H1 (cell line): ENCODE measurements around the gene TPST2. TPM values are rescaled to one million over a fixed set of nuclear protein-coding genes. Genes with fewer than 3 reads are reported as not detected.

Experiments used
- CTCF ChIA-PET: fragments of 300-600 bp; sonication (Branson Sonifier 250); formaldehyde crosslinking; loops from one replicate; lab custom pipeline; 2021; ENCODE audit not compliant: partially characterized antibody; lab: Charles Lee
- POLR2A ChIA-PET: fragments of 300-600 bp; sonication (Branson Sonifier 250); formaldehyde crosslinking; loops from one replicate; lab custom pipeline; 2021; ENCODE audit warnings: inconsistent platforms; ENCODE audit not compliant: partially characterized antibody; lab: Charles Lee
- DNase-seq, 2 experiments: peaks; one replicate each; pipeline versions ENCODE4 v3.0.0 to v3.0.0-alpha.2; 2010 to 2022; ENCODE audit warnings: low spot score in 2 of 2, low read depth in 1 of 2, mixed read lengths in 1 of 2
- FAIRE-seq: peaks from 2 replicates; lab custom pipeline; 2011; peaks lifted over from hg19 to GRCh38; lab: Jason Lieb, UNC
- H2AFZ ChIP-seq: 2 replicates; pipeline ENCODE4 v1.8.1; 2012; ENCODE audit warnings: low read length, inconsistent platforms
- H2AK5ac ChIP-seq: 2 replicates; pipeline ENCODE4 v1.6.1; 2013; ENCODE audit warnings: low read depth, low read length
- H2BK120ac ChIP-seq: replicated peaks from 2 replicates; pipeline ENCODE3; 2013; ENCODE audit warnings: low read depth, low read length, inconsistent platforms
- H2BK12ac ChIP-seq: 2 replicates; pipeline ENCODE4 v1.6.1; 2013; ENCODE audit warnings: low read depth, low read length
- H2BK15ac ChIP-seq: 2 replicates; pipeline ENCODE4 v1.6.1; 2013; ENCODE audit warnings: low read length
- H2BK20ac ChIP-seq: 2 replicates; pipeline ENCODE4 v1.6.1; 2013; ENCODE audit warnings: low read length
- H2BK5ac ChIP-seq: 2 replicates; pipeline ENCODE4 v1.6.1; 2013; ENCODE audit warnings: low read depth, low read length
- H3K14ac ChIP-seq: 2 replicates; pipeline ENCODE4 v1.6.1; 2013; ENCODE audit warnings: inconsistent platforms; ENCODE audit not compliant: insufficient read length
- H3K18ac ChIP-seq: 2 replicates; pipeline ENCODE4 v1.6.1; 2013; ENCODE audit warnings: low read length; ENCODE audit errors: extremely low read depth
- H3K23ac ChIP-seq: 2 replicates; pipeline ENCODE4 v1.6.1; 2013; ENCODE audit warnings: inconsistent platforms; ENCODE audit not compliant: insufficient read length
- H3K23me2 ChIP-seq: 2 replicates; pipeline ENCODE4 v1.6.1; 2013; ENCODE audit warnings: low read depth, low read length
- H3K27ac ChIP-seq: 2 replicates; pipeline ENCODE4 v1.6.1; 2011; ENCODE audit warnings: low read depth, low read length, inconsistent platforms
- H3K27me3 ChIP-seq, 4 experiments: replicated peaks in 1 of 4; 1 replicate in 1 of 4; 2 replicates in 3 of 4; pipeline versions ENCODE4 v1.6.1 to v1.8.1; 2011 to 2013; ENCODE audit warnings: low read length in 3 of 4, mild to moderate bottlenecking in 3 of 4, inconsistent platforms in 2 of 4, mixed read lengths in 2 of 4, moderate library complexity in 1 of 4; ENCODE audit not compliant: control insufficient read depth in 3 of 4, insufficient read depth in 3 of 4; ENCODE audit errors: extremely low read depth in 1 of 4
- H3K36me3 ChIP-seq, 4 experiments: 2 replicates each; pipeline versions ENCODE4 v1.6.1 to v1.8.1; 2011 to 2013; ENCODE audit warnings: mild to moderate bottlenecking in 4 of 4, low read length in 3 of 4, moderate library complexity in 2 of 4, control low read depth in 1 of 4, inconsistent platforms in 1 of 4; ENCODE audit not compliant: insufficient read depth in 4 of 4, control insufficient read depth in 2 of 4
- H3K4ac ChIP-seq: replicated peaks from 2 replicates; pipeline ENCODE3; 2013; ENCODE audit warnings: low read length, low read depth, mixed read lengths, inconsistent platforms; ENCODE audit not compliant: insufficient read length
- H3K4me1 ChIP-seq, 4 experiments: replicated peaks in 1 of 4; 1 replicate in 1 of 4; 2 replicates in 3 of 4; pipeline versions ENCODE4 v1.6.1 to v1.8.1; 2011 to 2013; ENCODE audit warnings: low read length in 3 of 4, inconsistent platforms in 2 of 4, mixed read lengths in 1 of 4; ENCODE audit not compliant: insufficient read depth in 4 of 4, control insufficient read depth in 3 of 4
- H3K4me2 ChIP-seq, 2 experiments: 2 replicates each; pipeline versions ENCODE4 v1.6.1 to v1.8.1; 2011 to 2013; ENCODE audit warnings: low read depth in 2 of 2, low read length in 2 of 2, control low read depth in 1 of 2, inconsistent platforms in 1 of 2, mild to moderate bottlenecking in 1 of 2; ENCODE audit not compliant: insufficient read depth in 1 of 2
- H3K4me3 ChIP-seq, 4 experiments: fragments of 200-600, 300-600 bp in 1 of 4; sonication (generic), shearing (Covaris generic), sonication (Bioruptor Twin) in 1 of 4; 2 replicates each; pipeline versions ENCODE4 v1.5.1 to v1.8.1; 2011 to 2016; ENCODE audit warnings: low read length in 4 of 4, low read depth in 3 of 4, control low read depth in 2 of 4, inconsistent platforms in 2 of 4, mild to moderate bottlenecking in 2 of 4, mixed read lengths in 1 of 4, moderate library complexity in 1 of 4; ENCODE audit not compliant: insufficient read depth in 2 of 4; ENCODE audit errors: extremely low read depth in 1 of 4
- H3K56ac ChIP-seq: replicated peaks from 2 replicates; pipeline ENCODE3; 2013; ENCODE audit warnings: low read depth, mild to moderate bottlenecking, mixed read lengths, low read length, inconsistent platforms; ENCODE audit not compliant: insufficient read length
- H3K79me1 ChIP-seq: 2 replicates; pipeline ENCODE4 v1.6.1; 2013; ENCODE audit warnings: low read depth, low read length, control low read depth
- H3K79me2 ChIP-seq, 2 experiments: 2 replicates each; pipeline versions ENCODE4 v1.6.1 to v1.8.1; 2012 to 2013; ENCODE audit warnings: low read length in 2 of 2, mild to moderate bottlenecking in 2 of 2, inconsistent platforms in 1 of 2; ENCODE audit not compliant: insufficient read depth in 2 of 2, control insufficient read depth in 1 of 2
- H3K9ac ChIP-seq, 4 experiments: replicated peaks in 1 of 4; 1 replicate in 1 of 4; 2 replicates in 3 of 4; pipeline versions ENCODE4 v1.6.1 to v1.8.1; 2011 to 2013; ENCODE audit warnings: low read depth in 3 of 4, low read length in 3 of 4, control low read depth in 2 of 4, mild to moderate bottlenecking in 2 of 4, moderate library complexity in 2 of 4, inconsistent platforms in 1 of 4; ENCODE audit errors: extremely low read depth in 1 of 4
- H3K9me3 ChIP-seq, 2 experiments: 2 replicates each; pipeline versions ENCODE4 v1.6.1 to v1.8.1; 2012 to 2013; ENCODE audit warnings: mild to moderate bottlenecking in 2 of 2, moderate library complexity in 2 of 2, control low read depth in 1 of 2, inconsistent platforms in 1 of 2, low read depth in 1 of 2, low read length in 1 of 2, mixed read lengths in 1 of 2; ENCODE audit not compliant: insufficient read depth in 2 of 2
- H4K20me1 ChIP-seq, 2 experiments: replicated peaks in 1 of 2; 2 replicates each; pipeline versions ENCODE3 to v1.8.1; 2011 to 2013; ENCODE audit warnings: inconsistent platforms in 2 of 2, low read length in 2 of 2, mild to moderate bottlenecking in 1 of 2; ENCODE audit not compliant: insufficient read depth in 2 of 2, control insufficient read depth in 1 of 2
- H4K5ac ChIP-seq: 2 replicates; pipeline ENCODE4 v1.6.1; 2013; ENCODE audit warnings: low read length, low read depth, mixed read lengths, inconsistent platforms; ENCODE audit not compliant: insufficient read length
- H4K8ac ChIP-seq: 2 replicates; pipeline ENCODE4 v1.8.0; 2013; ENCODE audit warnings: mild to moderate bottlenecking, moderate library complexity, low read length, inconsistent platforms; ENCODE audit not compliant: insufficient read depth; ENCODE audit errors: extremely low read depth
- H4K91ac ChIP-seq: replicated peaks from 2 replicates; pipeline ENCODE3; 2013; ENCODE audit warnings: low read length, mixed read lengths, inconsistent platforms; ENCODE audit not compliant: insufficient read length
- CEBPB ChIP-seq: IDR thresholded peaks from 2 replicates; pipeline ENCODE4 v1.6.1; 2012; ENCODE audit warnings: low read depth, low read length
- EZH2 ChIP-seq: fragments of 200-600 bp; sonication (generic); IDR thresholded peaks from 2 replicates; pipeline ENCODE4 v1.7.1; 2012; ENCODE audit warnings: low read depth, mild to moderate bottlenecking, moderate library complexity, low read length, inconsistent platforms; ENCODE audit not compliant: severe bottlenecking
- POLR2AphosphoS5 ChIP-seq: IDR thresholded peaks from 2 replicates; pipeline ENCODE4 v1.6.1; 2011; ENCODE audit warnings: low read depth, low read length
- RAD21 ChIP-seq, 2 experiments: IDR thresholded peaks in 1 of 2; conservative IDR thresholded peaks in 1 of 2; 2 replicates each; pipeline ENCODE4 v1.6.1; 2011; ENCODE audit warnings: low read depth in 2 of 2, low read length in 2 of 2, improper control_type of control experiment in 1 of 2, inconsistent platforms in 1 of 2, mild to moderate bottlenecking in 1 of 2, moderate library complexity in 1 of 2
- RNF2 ChIP-seq: fragments of 200-900, 300-1000 bp; sonication (generic); IDR thresholded peaks from 2 replicates; pipeline ENCODE4 v1.7.1; 2016; ENCODE audit warnings: borderline replicate concordance, low read depth, mild to moderate bottlenecking, antibody characterized with exemption, low read length; ENCODE audit not compliant: poor library complexity, severe bottlenecking; ENCODE audit errors: missing control alignments
- RXRA ChIP-seq: IDR thresholded peaks from 2 replicates; pipeline ENCODE4 v1.6.1; 2011; ENCODE audit warnings: low read depth, mild to moderate bottlenecking, low read length, moderate library complexity; ENCODE audit not compliant: insufficient read depth
- SP1 ChIP-seq: IDR thresholded peaks from 2 replicates; pipeline ENCODE4 v1.6.1; 2011; ENCODE audit warnings: low read depth, low read length
- SUZ12 ChIP-seq: fragments of 200-600 bp; sonication (generic); IDR thresholded peaks from 2 replicates; pipeline ENCODE4 v1.6.1; 2012; ENCODE audit warnings: mild to moderate bottlenecking, inconsistent platforms, low read length, moderate library complexity, mixed read lengths
- TAF1 ChIP-seq: IDR thresholded peaks from 2 replicates; pipeline ENCODE4 v1.6.1; 2011; ENCODE audit warnings: mild to moderate bottlenecking, low read depth, low read length
- TAF7 ChIP-seq: optimal IDR thresholded peaks from 2 replicates; pipeline ENCODE3; 2011; ENCODE audit warnings: low read depth, mild to moderate bottlenecking, inconsistent platforms, low read length, moderate library complexity, borderline replicate concordance
- TCF12 ChIP-seq: IDR thresholded peaks from 2 replicates; pipeline ENCODE4 v1.6.1; 2011; ENCODE audit warnings: low read depth, mild to moderate bottlenecking, low read length
- WGBS, 2 experiments: shearing (Covaris generic) in 1 of 2; methylation state at CpG; one replicate each; pipeline versions ENCODE4 v1.1.6 to v1.1.7; 2013 to 2015; ENCODE audit warnings: low lambda C conversion rate in 2 of 2, mixed read lengths in 2 of 2, inconsistent platforms in 1 of 2, low coverage in 1 of 2, missing lambda C conversion rate in 1 of 2; ENCODE audit not compliant: insufficient replicate concordance in 2 of 2, insufficient coverage in 1 of 2, insufficient read length in 1 of 2; ENCODE audit errors: extremely low coverage in 1 of 2, missing lambda C conversion rate in 1 of 2; 5-methylcytosine and 5-hydroxymethylcytosine counted together
- polyA plus RNA-seq, 7 experiments: library from polyadenylated mRNA; depleted of rRNA in 3 of 7; stranded (reverse) in 5 of 7; unstranded in 2 of 7; fragments of >200 nt in 5 of 7; fragments of 200-250 nt in 2 of 7; gene quantifications; 1 replicate in 5 of 7; 2 replicates in 1 of 7; 4 replicates in 1 of 7; pipeline versions ENCODE4 v1.2.1 to v1.2.3, GENCODE V29; 2011 to 2013; ENCODE audit warnings: missing spikeins in 2 of 7, mixed read lengths in 2 of 7
- total RNA-seq: library from RNA; stranded (reverse); fragmentation: NEBNext Ultra II Directional; extraction: Animal tissue kit (Norgen Biotek cat#: 25700); gene quantifications from 2 replicates; pipeline ENCODE4 v1.2.1, GENCODE V29; 2021

Gene TPST2
- total and polyA plus RNA-seq, 2 of the 8 experiments (the other 6 are each of a cell fraction or from before 2014, with no cell fraction given), result 58.8 to 143 TPM

DNA sequence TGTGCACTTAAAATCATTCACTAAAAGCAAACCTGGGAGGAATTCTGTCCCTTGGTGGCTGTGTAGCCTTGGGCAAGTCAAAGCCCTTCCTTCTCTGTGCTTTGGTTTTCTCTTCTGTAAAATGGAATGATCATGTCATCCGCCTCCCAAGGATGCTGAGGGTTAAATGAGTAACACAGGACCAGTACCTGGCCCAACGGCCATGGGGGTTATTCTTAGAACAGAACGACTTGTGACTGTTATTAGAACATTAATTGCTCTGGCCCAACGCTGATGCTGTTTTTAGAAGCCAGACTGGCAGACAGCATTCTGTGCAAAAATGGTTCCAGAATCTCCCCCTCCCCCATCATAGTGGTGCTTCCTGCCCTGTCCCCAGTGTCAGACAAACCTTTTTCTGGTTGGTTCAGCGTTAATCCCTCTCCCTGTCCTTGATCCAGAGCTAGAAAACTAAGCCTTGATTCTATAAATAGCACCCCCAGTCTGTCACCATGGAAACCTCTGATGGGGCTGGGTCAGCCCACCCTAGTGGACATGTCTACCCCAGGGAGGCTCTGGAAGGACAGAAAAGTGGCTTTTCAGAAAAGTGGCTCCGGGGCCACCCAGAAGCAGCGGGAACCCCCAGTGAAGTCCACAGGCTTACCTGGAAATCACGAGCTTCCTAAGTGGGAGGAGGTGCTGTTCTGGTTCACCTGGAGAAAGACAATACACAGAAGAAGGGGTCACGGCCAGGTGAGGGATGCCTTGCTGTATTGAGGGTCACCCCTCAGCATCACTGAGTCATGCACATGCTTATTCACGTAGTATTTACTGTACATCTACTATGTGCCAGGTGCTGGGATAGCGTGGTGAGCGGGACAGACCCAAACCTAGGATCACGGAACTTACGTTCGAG, 62.1 kb downstream of the TPST2 start:
- no peak overlapping the region for H2BK20ac ChIP-seq
- no peak overlapping the region for H4K91ac ChIP-seq
- H3K56ac ChIP-seq, result no peak overlapping the region
- H4K20me1 ChIP-seq, result peaks cover 0 to 5% of the 10 kb centered on the region in 2 experiments
- no peak overlapping the region for H4K8ac ChIP-seq
- 91% methylated on average over 13 of the region's 15 CpGs; no CpG with 5 or more reads in 1 of the 2 experiments for WGBS, 2 experiments
- no peak overlapping the region for H4K5ac ChIP-seq
- H2AFZ ChIP-seq, result no peak overlapping the region
- H3K4ac ChIP-seq, result no peak overlapping the region
- H3K4me3 ChIP-seq, result no peak overlapping the region
- no peak overlapping the region for H3K9ac ChIP-seq
- H2BK15ac ChIP-seq, result no peak overlapping the region
- no peaks in the 10 kb centered on the region for H3K9me3 ChIP-seq
- FAIRE-seq (no peak), DNase-seq (no peak)
- no peaks in the 10 kb centered on the region; a peak in 1 of 7 replicates for H3K27me3 ChIP-seq
- no peak overlapping the region for H3K18ac ChIP-seq
- no peak overlapping the region for H3K14ac ChIP-seq
- H3K27ac ChIP-seq, result no peak overlapping the region
- H3K23ac ChIP-seq, result no peak overlapping the region
- ChIA-PET POLR2A (interaction anchor here (1.2 to 1.6 kb wide), 2 partner anchors 12 to 18 kb away, joined by 3 read pairs; no protein-coding TSS in a partner anchor), CTCF (interaction anchor here (1.0 to 1.5 kb wide), 3 partner anchors 8 to 141 kb away, joined by 3 to 4 read pairs (median 3); no protein-coding TSS in a partner anchor)
- H2BK120ac ChIP-seq, result no peak overlapping the region
- no peaks in the 10 kb centered on the region for H3K79me2 ChIP-seq
- H2BK12ac ChIP-seq, result no peak overlapping the region
- H3K4me1 ChIP-seq, result no peaks in the 10 kb centered on the region
- no peaks in the 10 kb centered on the region for H3K23me2 ChIP-seq
- no peaks in the 10 kb centered on the region for H3K79me1 ChIP-seq
- H2BK5ac ChIP-seq, result no peak overlapping the region
- peaks cover 6 to 65% (median 43%) of the 10 kb centered on the region in 4 experiments; a peak in 6 of 8 replicates for H3K36me3 ChIP-seq
- no peak overlapping the region for H3K4me2 ChIP-seq
- H2AK5ac ChIP-seq, result no peak overlapping the region
- TF ChIP-seq SP1 (no peak), RAD21 (IDR thresholded peaks at IDR 0.05 in 1 of 2, conservative IDR thresholded peaks at IDR 0.05 in 1 of 2; ENCODE audit: low read depth in 2 of 2, low read length in 2 of 2) (no peak), RXRA (no peak), SUZ12 (no peak), TAF7 (no peak), TCF12 (no peak), RNF2 (no peak), POLR2AphosphoS5 (no peak), CEBPB (no peak), TAF1 (no peak), EZH2 (no peak)
